NB4 (cell line): ENCODE data around the gene PPP1R9B.

Experiments used
- DNase-seq: peaks from one replicate; pipeline ENCODE4 v3.0.0; 2010; ENCODE audit warnings: low read depth
- H3K4me3 ChIP-seq: one replicate; pipeline ENCODE4 v1.5.1; 2011; ENCODE audit warnings: mild to moderate bottlenecking, low read depth, low read length, moderate library complexity
- CTCF ChIP-seq: IDR thresholded peaks from one replicate; pipeline ENCODE4 v1.5.1; 2012; ENCODE audit warnings: low read depth, low read length
- MAX ChIP-seq: IDR thresholded peaks from 2 replicates; pipeline ENCODE4 v1.6.1; 2011; ENCODE audit warnings: low read depth, low read length
- MYC ChIP-seq: IDR thresholded peaks from 2 replicates; pipeline ENCODE4 v1.6.1; 2011; ENCODE audit warnings: low read depth, low read length
- POLR2A ChIP-seq: IDR thresholded peaks from 2 replicates; pipeline ENCODE4 v1.6.1; 2011; ENCODE audit warnings: mild to moderate bottlenecking; ENCODE audit not compliant: insufficient read length; ENCODE audit errors: extremely low read depth

Gene PPP1R9B

GRCh38 chr17:50090971-50091917 lies 59.2 kb downstream of the PPP1R9B start:
- H3K4me3 ChIP-seq: no peak overlapping the region
- no peak for DNase-seq
- no peak for TF ChIP-seq MAX
- no peak for TF ChIP-seq POLR2A
- TF ChIP-seq MYC: no peak
- TF ChIP-seq CTCF: no peak

- no peak overlapping the region for H3K4me3 ChIP-seq
- no peak for TF ChIP-seq CTCF
- TF ChIP-seq MAX: no peak
- TF ChIP-seq MYC: no peak
- TF ChIP-seq POLR2A: no peak
- no peak for DNase-seq
These were observed 60.4 kb downstream of the PPP1R9B start for GRCh38 chr17:50090071-50090470.

- no peak overlapping the region for H3K4me3 ChIP-seq
- DNase-seq: no peak
- TF ChIP-seq MAX (no peak), POLR2A (no peak), CTCF (no peak), MYC (no peak)
These were observed 61.3 kb downstream of the PPP1R9B start for GRCh38 chr17:50088952-50089825.

GRCh38 chr17:50087912-50088405 lies 62.5 kb downstream of the PPP1R9B start:
- no peak overlapping the region for H3K4me3 ChIP-seq
- TF ChIP-seq POLR2A (no peak), CTCF (no peak)
- DNase-seq: no peak

- peak; percentile 77 for DNase-seq
- H3K4me3 ChIP-seq: no peak overlapping the region
- 0 out of 2 replicates have a peak, but pooled peaks have one; percentile 26 for TF ChIP-seq MAX
- no peak for TF ChIP-seq MYC
- TF ChIP-seq CTCF: peak; percentile 92
These were observed 63.1 kb downstream of the PPP1R9B start for GRCh38 chr17:50087246-50087911.
